GM12878 (cell line): Measurements from ENCODE around the gene LRP3. TPM values are rescaled to one million over a fixed set of nuclear protein-coding genes. Genes with fewer than 3 reads are reported as not detected.

ENCODE experiments used
- ATAC-seq: fragments of 200-7000 bp; cut with Tn5 transposase; 3 replicates; pipeline ENCODE4 v1.9.1; 2020; ENCODE audit warnings: mild to moderate bottlenecking, moderate library complexity
- BruUV-seq: library from RNA; stranded (reverse); fragments of 400-500 nt; replicated peaks from 2 replicates; lab custom pipeline; 2021; lab: Mats Ljungman, UMichigan
- CTCF ChIA-PET: fragments of 300-600 bp; sonication (Branson Sonifier 250); formaldehyde crosslinking; extraction: SDS; loops from one replicate; lab custom pipeline; 2021; ENCODE audit warnings: inconsistent platforms; lab: Yijun Ruan, JAX
- POLR2A ChIA-PET: fragments of 350-600 bp; formaldehyde crosslinking; extraction: SDS; loops from one replicate; lab custom pipeline; 2021; ENCODE audit warnings: inconsistent platforms; lab: Charles Lee
- RAD21 ChIA-PET: fragments of 300-600 bp; sonication (Branson Sonifier 250); formaldehyde crosslinking; loops from one replicate; lab custom pipeline; 2023; ENCODE audit warnings: antibody characterized with exemption; ENCODE audit not compliant: unreplicated experiment; lab: Charles Lee
- SMC1A ChIA-PET: fragments of 300-600 bp; sonication (Branson Sonifier 250); formaldehyde crosslinking; loops from one replicate; lab custom pipeline; 2023; ENCODE audit not compliant: unreplicated experiment, uncharacterized antibody; lab: Charles Lee
- DNase-seq: peaks from one replicate; pipeline ENCODE4 v3.0.0-alpha.2; 2011; ENCODE audit warnings: low read depth, low spot score
- FAIRE-seq: peaks from 3 replicates; lab custom pipeline; 2011; peaks lifted over from hg19 to GRCh38; lab: Jason Lieb, UNC
- H2AFZ ChIP-seq: 2 replicates; pipeline ENCODE4 v1.6.0; 2011; ENCODE audit warnings: low read depth, low read length, control low read depth; ENCODE audit not compliant: control insufficient read depth
- H3K27ac ChIP-seq: 2 replicates; pipeline ENCODE4 v1.5.1; 2011; ENCODE audit warnings: control low read depth; ENCODE audit not compliant: control insufficient read depth, insufficient read depth
- H3K27me3 ChIP-seq, 2 experiments: replicated peaks in 1 of 2; 2 replicates each; pipeline versions ENCODE4 v1.6.0 to v1.6.1; 2011; ENCODE audit warnings: low read length in 1 of 2; ENCODE audit not compliant: control insufficient read depth in 2 of 2, insufficient read depth in 2 of 2
- H3K36me3 ChIP-seq, 2 experiments: 2 replicates each; pipeline ENCODE4 v1.5.1; 2011; ENCODE audit warnings: low read length in 1 of 2; ENCODE audit not compliant: control insufficient read depth in 2 of 2, insufficient read depth in 2 of 2
- H3K4me1 ChIP-seq: 2 replicates; pipeline ENCODE4 v1.6.1; 2011; ENCODE audit warnings: mild to moderate bottlenecking, low read length, moderate library complexity, mixed read lengths; ENCODE audit not compliant: control insufficient read depth, insufficient read depth
- H3K4me2 ChIP-seq: 2 replicates; pipeline ENCODE4 v1.6.0; 2011; ENCODE audit warnings: control low read depth; ENCODE audit not compliant: control insufficient read depth, insufficient read depth
- H3K4me3 ChIP-seq: fragments of 200-600 bp; sonication (generic); 2 replicates; pipeline ENCODE4 v1.5.1; 2016
- H3K79me2 ChIP-seq: 2 replicates; pipeline ENCODE4 v1.6.0; 2011; ENCODE audit warnings: low read length; ENCODE audit not compliant: control insufficient read depth, insufficient read depth
- H3K9ac ChIP-seq: 2 replicates; pipeline ENCODE4 v1.8.0; 2011; ENCODE audit warnings: low read length, control low read depth, mixed read lengths; ENCODE audit not compliant: control insufficient read depth, insufficient read depth
- H3K9me3 ChIP-seq: replicated peaks from 3 replicates; pipeline ENCODE4 v1.5.1; 2011; ENCODE audit warnings: mild to moderate bottlenecking, low read length; ENCODE audit not compliant: control insufficient read depth, insufficient read depth
- H4K20me1 ChIP-seq: 2 replicates; pipeline ENCODE4 v1.6.0; 2011; ENCODE audit not compliant: control insufficient read depth, insufficient read depth
- CBFB ChIP-seq: IDR thresholded peaks from 2 replicates; pipeline ENCODE4 v1.6.1; 2016; ENCODE audit warnings: antibody characterized with exemption, low read depth
- EED ChIP-seq: sonication (generic); IDR thresholded peaks from 2 replicates; pipeline ENCODE4 v1.6.1; 2016; ENCODE audit warnings: antibody characterized with exemption, low read depth
- ESRRA ChIP-seq: IDR thresholded peaks from 2 replicates; pipeline ENCODE4 v1.6.1; 2012; ENCODE audit warnings: mild to moderate bottlenecking, low read length, improper control_type of control experiment
- IKZF1 ChIP-seq: fragments of 450-650 bp; conservative IDR thresholded peaks from 2 replicates; pipeline ENCODE4 v1.6.1; 2017; ENCODE audit warnings: antibody characterized with exemption, mild to moderate bottlenecking
- NR2C2 ChIP-seq: IDR thresholded peaks from 2 replicates; pipeline ENCODE4 v1.6.1; 2011; ENCODE audit warnings: borderline replicate concordance, low read depth; ENCODE audit not compliant: control insufficient read depth, insufficient read length
- SRF ChIP-seq, 2 experiments: IDR thresholded peaks; 2 replicates each; pipeline ENCODE4 v1.6.1; 2011; ENCODE audit warnings: low read depth in 2 of 2, low read length in 2 of 2, mild to moderate bottlenecking in 1 of 2, moderate library complexity in 1 of 2
- TARDBP ChIP-seq: IDR thresholded peaks from 2 replicates; pipeline ENCODE4 v1.6.1; 2016; ENCODE audit warnings: borderline replicate concordance
- ZNF24 ChIP-seq: fragments of 450-650 bp; IDR thresholded peaks from 2 replicates; pipeline ENCODE4 v1.6.1; 2017; ENCODE audit warnings: antibody characterized with exemption, mild to moderate bottlenecking
- ZSCAN29 ChIP-seq: fragments of 450-650 bp; IDR thresholded peaks from 2 replicates; pipeline ENCODE4 v1.6.1; 2017; ENCODE audit warnings: mild to moderate bottlenecking, moderate library complexity
- ZZZ3 ChIP-seq: IDR thresholded peaks from 2 replicates; pipeline ENCODE4 v1.6.1; 2011; ENCODE audit warnings: low read depth; ENCODE audit not compliant: control insufficient read depth, insufficient read length
- WGBS: methylation state at CpG from one replicate; pipeline ENCODE4 v1.1.6; 2016; ENCODE audit warnings: low lambda C conversion rate; ENCODE audit not compliant: insufficient replicate concordance, insufficient coverage; ENCODE audit errors: missing lambda C conversion rate; 5-methylcytosine and 5-hydroxymethylcytosine counted together
- in situ Hi-C: fragments of 300-500 bp; cut with MboI; formaldehyde crosslinking; loops from 9 replicates; pipeline ENCODE4 v1.14.3; 2018; ENCODE audit warnings: mixed read lengths
- intact Hi-C: fragments of 100-400 bp; cut with micrococcal nuclease; formaldehyde crosslinking; loops from one replicate; pipeline ENCODE4 v1.14.2; 2022; ENCODE audit not compliant: unreplicated experiment
- polyA plus RNA-seq, 11 experiments: library from polyadenylated mRNA; depleted of rRNA in 4 of 11; unstranded in 6 of 11; stranded (reverse) in 5 of 11; fragments of >200 nt; fragmentation: Nextera tagmentation in 4 of 11; fragmentation: Illumina TruSeq in 1 of 11; extraction: Ambion mirVana in 4 of 11; extraction: Trizol in 1 of 11; gene quantifications; 1 replicate in 1 of 11; 2 replicates in 10 of 11; pipeline versions ENCODE4 v1.2.1 to v1.2.3, GENCODE V29; 2011 to 2016; ENCODE audit warnings: inconsistent platforms in 2 of 11, missing spikeins in 2 of 11, low read depth in 1 of 11
- total RNA-seq, 4 experiments: library from RNA; depleted of rRNA in 3 of 4; stranded (reverse); fragments of >200 nt in 3 of 4; fragmentation: Illumina TruSeq in 1 of 4; extraction: Trizol in 1 of 4; gene quantifications; 2 replicates each; pipeline versions ENCODE4 v1.2.1 to v1.2.3, GENCODE V29; 2013 to 2021

Gene LRP3
- total and polyA plus RNA-seq, 10 of the 15 experiments (the other 5 are each of a cell fraction or from before 2014, with no cell fraction given) = 0.12 to 3.2 (median 0.64) TPM; not detected in 2

DNA sequence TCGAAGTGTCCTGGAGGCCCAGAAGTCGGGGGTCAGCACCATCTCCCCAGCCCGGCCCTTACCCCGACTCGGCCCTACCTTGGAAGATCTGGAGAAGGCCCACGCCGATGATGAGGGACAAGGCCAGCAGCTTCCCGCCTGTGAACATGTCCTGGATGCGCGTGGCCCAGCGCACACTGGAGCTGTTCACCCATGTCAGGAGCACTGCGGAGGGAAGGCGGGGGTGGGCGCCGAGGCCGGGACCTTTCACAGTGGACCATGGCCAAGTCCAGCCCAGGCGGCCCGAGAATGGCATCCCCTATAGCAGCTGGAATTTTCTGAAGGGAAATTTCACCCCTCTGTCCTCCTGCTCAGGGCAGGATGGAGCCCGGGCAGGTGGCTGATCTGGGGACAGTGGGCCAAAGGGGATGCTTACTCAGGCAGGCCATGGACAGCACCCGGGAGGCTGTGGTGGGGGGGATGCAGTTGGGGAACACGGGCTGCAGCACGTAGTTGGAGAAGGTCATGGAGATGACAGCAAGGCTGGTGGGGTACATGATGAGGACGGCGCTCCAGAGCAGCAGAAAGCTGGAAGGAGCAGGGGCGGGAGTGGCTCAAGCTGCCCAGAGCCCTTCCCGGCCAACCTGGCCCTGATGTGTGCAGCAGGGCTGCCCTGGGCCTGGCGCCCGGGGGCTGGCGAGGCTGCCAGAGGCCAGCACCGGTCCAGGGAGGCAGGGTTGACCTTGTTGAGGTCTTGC lies 18.5 kb downstream of the LRP3 start:
- no peaks in the 10 kb centered on the region for H3K36me3 ChIP-seq
- CTCF ChIA-PET = interaction anchor here (0.5 kb wide), 1 partner anchor 598 kb away, joined by 3 read pairs; no protein-coding TSS in a partner anchor
- H3K79me2 ChIP-seq = no peaks in the 10 kb centered on the region
- DNase-seq (no peak), FAIRE-seq (no peak), ATAC-seq (no peak)
- H3K4me3 ChIP-seq = no peak overlapping the region
- no peak overlapping the region for H3K4me2 ChIP-seq
- POLR2A ChIA-PET = no interaction called here
- H4K20me1 ChIP-seq = no peaks in the 10 kb centered on the region
- intact Hi-C loops = no loop called here
- in situ Hi-C loops = no loop called here
- SMC1A ChIA-PET = interaction anchor here (1.5 kb wide), 1 partner anchor 28 kb away, joined by 4 read pairs; no protein-coding TSS in a partner anchor
- no peaks in the 10 kb centered on the region for H3K27me3 ChIP-seq
- no peak overlapping the region for H2AFZ ChIP-seq
- BruUV-seq = no TSS peak
- no peaks in the 10 kb centered on the region for H3K9me3 ChIP-seq
- H3K9ac ChIP-seq = no peak overlapping the region
- TF ChIP-seq ZNF24 (no peak), EED (no peak), SRF (IDR thresholded peaks at IDR 0.05; ENCODE audit: low read depth in 2 of 2, low read length in 2 of 2) (no peak), NR2C2 (no peak), ESRRA (no peak), ZZZ3 (no peak), CBFB (no peak), IKZF1 (no peak), ZSCAN29 (no peak), TARDBP (no peak)
- WGBS = 37% methylated on average over 30 of the region's 30 CpGs
- RAD21 ChIA-PET = no interaction called here
- no peak overlapping the region for H3K27ac ChIP-seq
- no peaks in the 10 kb centered on the region for H3K4me1 ChIP-seq
